ENCODE data around the gene KLHL34.

Gene KLHL34

GRCh38 chrX:21658152-21658737 lies at the start of gene KLHL34:
TSS of gene KLHL34 (minus strand) at chrX:21658330. CDS start at chrX:21657788, 542 bp downstream.
- Histone ChIP-seq H4K20me1 (ENCODE audit: insufficient read depth, low read length) (no peaks in the 10 kb centered on the region), H3K27me3 (ENCODE audit: insufficient read depth, low read length) (no peaks in the 10 kb centered on the region), H2AFZ (ENCODE audit: low read length) (no peak within 1 kb of the TSS), H3K9ac (ENCODE audit: low read length) (no peak within 1 kb of the TSS), H3K36me3 (ENCODE audit: insufficient read depth, low read length) (no peaks in the 10 kb centered on the region), H3F3A (ENCODE audit: insufficient read depth, low read length) (no peaks in the 10 kb centered on the region), H3K27ac (ENCODE audit: low read depth, low read length, poor library complexity, severe bottlenecking) (no peak within 1 kb of the TSS), H3K4me1 (ENCODE audit: insufficient read depth, low read length, severe bottlenecking) (peaks cover 12% of the 10 kb centered on the region), H3K9me3 (ENCODE audit: low read length) (no peaks in the 10 kb centered on the region), H3K4me2 (ENCODE audit: low read length) (no peak within 1 kb of the TSS), H3K9me2 (ENCODE audit: low read depth, low read length) (no peaks in the 10 kb centered on the region), H3K4me3 (ENCODE audit: low read depth, low read length, poor library complexity, severe bottlenecking) (no peak within 1 kb of the TSS), H3K79me2 (ENCODE audit: insufficient read depth, low read length) (no peaks in the 10 kb centered on the region)
- TF ChIP-seq CTCF (IDR thresholded peaks at IDR 0.05; ENCODE audit: low read length) (no peak), EZH2 (IDR thresholded peaks at IDR 0.05; ENCODE audit: borderline replicate concordance, low read length) (no peak)

- no peak overlapping the region for H3K4me2 ChIP-seq (ENCODE audit: low read length)
- H3F3A ChIP-seq (ENCODE audit: insufficient read depth, low read length): no peaks in the 10 kb centered on the region
- no peaks in the 10 kb centered on the region for H3K9me2 ChIP-seq (ENCODE audit: low read depth, low read length)
- no peaks in the 10 kb centered on the region for H3K27me3 ChIP-seq (ENCODE audit: insufficient read depth, low read length)
- H3K27ac ChIP-seq (ENCODE audit: low read depth, low read length, poor library complexity, severe bottlenecking): no peak overlapping the region
- no peaks in the 10 kb centered on the region for H3K4me1 ChIP-seq (ENCODE audit: insufficient read depth, low read length, severe bottlenecking)
- no peaks in the 10 kb centered on the region for H3K36me3 ChIP-seq (ENCODE audit: insufficient read depth, low read length)
- H3K9ac ChIP-seq (ENCODE audit: low read length): no peak overlapping the region
- H2AFZ ChIP-seq (ENCODE audit: low read length): no peak overlapping the region
- no peaks in the 10 kb centered on the region for H4K20me1 ChIP-seq (ENCODE audit: insufficient read depth, low read length)
- H3K4me3 ChIP-seq (ENCODE audit: low read depth, low read length, poor library complexity, severe bottlenecking): no peak overlapping the region
- no peaks in the 10 kb centered on the region for H3K79me2 ChIP-seq (ENCODE audit: insufficient read depth, low read length)
- H3K9me3 ChIP-seq (ENCODE audit: low read length): no peaks in the 10 kb centered on the region
- TF ChIP-seq EZH2 (IDR thresholded peaks at IDR 0.05; ENCODE audit: borderline replicate concordance, low read length) (no peak), CTCF (IDR thresholded peaks at IDR 0.05; ENCODE audit: low read length) (no peak)
These were observed 47.1 kb upstream of the KLHL34 start for GRCh38 chrX:21705225-21705624.

- no peak overlapping the region for H2AFZ ChIP-seq (ENCODE audit: low read length)
- H3K4me3 ChIP-seq (ENCODE audit: low read depth, low read length, poor library complexity, severe bottlenecking): no peak overlapping the region
- no peaks in the 10 kb centered on the region for H3K4me1 ChIP-seq (ENCODE audit: insufficient read depth, low read length, severe bottlenecking)
- H3K9ac ChIP-seq (ENCODE audit: low read length): no peak overlapping the region
- H3K79me2 ChIP-seq (ENCODE audit: insufficient read depth, low read length): no peaks in the 10 kb centered on the region
- no peaks in the 10 kb centered on the region for H3K9me3 ChIP-seq (ENCODE audit: low read length)
- no peak overlapping the region for H3K27ac ChIP-seq (ENCODE audit: low read depth, low read length, poor library complexity, severe bottlenecking)
- no peaks in the 10 kb centered on the region for H4K20me1 ChIP-seq (ENCODE audit: insufficient read depth, low read length)
- H3K9me2 ChIP-seq (ENCODE audit: low read depth, low read length): no peaks in the 10 kb centered on the region
- H3K4me2 ChIP-seq (ENCODE audit: low read length): no peak overlapping the region
- TF ChIP-seq CTCF (IDR thresholded peaks at IDR 0.05; ENCODE audit: low read length) (no peak), EZH2 (IDR thresholded peaks at IDR 0.05; ENCODE audit: borderline replicate concordance, low read length) (no peak)
- H3F3A ChIP-seq (ENCODE audit: insufficient read depth, low read length): no peaks in the 10 kb centered on the region
- H3K27me3 ChIP-seq (ENCODE audit: insufficient read depth, low read length): no peaks in the 10 kb centered on the region
- H3K36me3 ChIP-seq (ENCODE audit: insufficient read depth, low read length): no peaks in the 10 kb centered on the region
These were observed 44.6 kb upstream of the KLHL34 start for GRCh38 chrX:21702725-21703124.
